ENCODE results near the gene PLOD2.

DNA sequence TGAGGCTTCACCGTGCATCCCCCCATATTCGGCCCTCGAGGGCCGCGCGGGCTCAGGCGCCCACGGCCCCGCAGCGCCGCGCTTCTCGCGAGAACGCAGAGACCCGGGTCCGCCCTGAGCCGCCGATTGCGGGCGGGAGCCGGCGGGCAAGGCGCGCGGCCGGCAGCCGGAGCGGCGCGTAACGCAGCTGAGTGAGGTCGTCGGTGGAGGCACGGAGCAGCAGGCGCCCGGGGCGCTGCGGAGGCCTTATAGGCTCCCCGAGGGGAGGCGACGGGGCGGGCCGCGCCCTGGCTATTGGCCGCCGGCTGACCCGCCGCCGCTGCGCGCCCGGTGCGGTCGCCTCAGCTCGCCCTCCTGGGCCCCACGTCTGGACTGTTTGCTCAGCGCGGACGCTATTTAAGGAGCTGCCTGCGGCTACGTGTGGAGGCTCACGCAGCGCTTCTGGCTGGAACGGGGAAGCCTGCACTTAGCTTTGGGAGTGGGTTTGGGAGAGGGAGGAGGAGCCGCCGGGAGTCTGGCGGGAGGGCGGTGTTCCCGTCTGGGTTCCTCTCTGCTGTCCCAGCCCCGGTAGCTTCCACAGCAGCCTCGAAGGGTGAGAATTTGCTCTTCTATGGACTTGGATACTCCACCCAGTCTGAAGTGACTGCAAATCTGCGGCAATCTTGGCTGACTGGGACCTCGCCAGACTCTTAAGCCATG is at the start of gene PLOD2:
- TF ChIP-seq, protein P1, sequence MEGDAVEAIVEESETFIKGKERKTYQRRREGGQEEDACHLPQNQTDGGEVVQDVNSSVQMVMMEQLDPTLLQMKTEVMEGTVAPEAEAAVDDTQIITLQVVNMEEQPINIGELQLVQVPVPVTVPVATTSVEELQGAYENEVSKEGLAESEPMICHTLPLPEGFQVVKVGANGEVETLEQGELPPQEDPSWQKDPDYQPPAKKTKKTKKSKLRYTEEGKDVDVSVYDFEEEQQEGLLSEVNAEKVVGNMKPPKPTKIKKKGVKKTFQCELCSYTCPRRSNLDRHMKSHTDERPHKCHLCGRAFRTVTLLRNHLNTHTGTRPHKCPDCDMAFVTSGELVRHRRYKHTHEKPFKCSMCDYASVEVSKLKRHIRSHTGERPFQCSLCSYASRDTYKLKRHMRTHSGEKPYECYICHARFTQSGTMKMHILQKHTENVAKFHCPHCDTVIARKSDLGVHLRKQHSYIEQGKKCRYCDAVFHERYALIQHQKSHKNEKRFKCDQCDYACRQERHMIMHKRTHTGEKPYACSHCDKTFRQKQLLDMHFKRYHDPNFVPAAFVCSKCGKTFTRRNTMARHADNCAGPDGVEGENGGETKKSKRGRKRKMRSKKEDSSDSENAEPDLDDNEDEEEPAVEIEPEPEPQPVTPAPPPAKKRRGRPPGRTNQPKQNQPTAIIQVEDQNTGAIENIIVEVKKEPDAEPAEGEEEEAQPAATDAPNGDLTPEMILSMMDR (IDR thresholded peaks at IDR 0.05; ENCODE audit: insufficient read depth, low read depth, low read length), result no peak
- TF ChIP-seq EZH2 (IDR thresholded peaks at IDR 0.05; ENCODE audit: insufficient read depth, low read length), result no peak

Data from astrocyte (in vitro differentiated cells and primary cell).